ENCODE data around the gene DCP1A. TPM values are rescaled to one million over a fixed set of nuclear protein-coding genes. Genes with fewer than 3 reads are reported as not detected.

The DCP1A gene
- total RNA-seq, 1 donor from 2014 or later, result 33.8 TPM

GRCh38 chr3:53342353-53342752 is 5.0 kb downstream of the DCP1A start:
- Mint-ChIP-seq H3K27ac (peak overlapping the region; percentile 63), H3K4me1 (ENCODE audit: low read depth) (peaks cover 9% of the 10 kb centered on the region), H3K4me3 (ENCODE audit: low read depth) (no peak overlapping the region), H3K9me3 (ENCODE audit: low read depth) (no peaks in the 10 kb centered on the region), H3K27me3 (no peaks in the 10 kb centered on the region), H3K36me3 (ENCODE audit: insufficient read depth) (peaks cover 15% of the 10 kb centered on the region)
- DNase-seq (ENCODE audit: low spot score, unreplicated experiment), result no peak
- no peak for TF ChIP-seq CTCF (IDR thresholded peaks at IDR 0.05; ENCODE audit: unreplicated experiment)

- H3K4me1 Mint-ChIP-seq (ENCODE audit: low read depth), result no peaks in the 10 kb centered on the region
- H3K27ac Mint-ChIP-seq, result no peak overlapping the region
- no peak for TF ChIP-seq CTCF (IDR thresholded peaks at IDR 0.05; ENCODE audit: unreplicated experiment)
- no peak overlapping the region for H3K4me3 Mint-ChIP-seq (ENCODE audit: low read depth)
- H3K27me3 Mint-ChIP-seq, result no peaks in the 10 kb centered on the region
- no peaks in the 10 kb centered on the region for H3K9me3 Mint-ChIP-seq (ENCODE audit: low read depth)
- H3K36me3 Mint-ChIP-seq (ENCODE audit: insufficient read depth), result peaks cover 25% of the 10 kb centered on the region
- DNase-seq (ENCODE audit: low spot score, unreplicated experiment), result no peak
Observed at GRCh38 chr3:53337167-53337940, 10.0 kb downstream of the DCP1A start.

GRCh38 chr3:53334742-53335141 is 12.6 kb downstream of the DCP1A start:
- H3K4me1 Mint-ChIP-seq (ENCODE audit: low read depth), result no peaks in the 10 kb centered on the region
- no peak overlapping the region for H3K4me3 Mint-ChIP-seq (ENCODE audit: low read depth)
- DNase-seq (ENCODE audit: low spot score, unreplicated experiment), result no peak
- peaks cover 24% of the 10 kb centered on the region for H3K36me3 Mint-ChIP-seq (ENCODE audit: insufficient read depth)
- H3K9me3 Mint-ChIP-seq (ENCODE audit: low read depth), result no peaks in the 10 kb centered on the region
- H3K27me3 Mint-ChIP-seq, result no peaks in the 10 kb centered on the region
- H3K27ac Mint-ChIP-seq, result no peak overlapping the region
- no peak for TF ChIP-seq CTCF (IDR thresholded peaks at IDR 0.05; ENCODE audit: unreplicated experiment)

GRCh38 chr3:53331871-53332270 is 15.5 kb downstream of the DCP1A start:
- H3K9me3 Mint-ChIP-seq (ENCODE audit: low read depth), result no peaks in the 10 kb centered on the region
- no peak for TF ChIP-seq CTCF (IDR thresholded peaks at IDR 0.05; ENCODE audit: unreplicated experiment)
- DNase-seq (ENCODE audit: low spot score, unreplicated experiment), result no peak
- H3K4me3 Mint-ChIP-seq (ENCODE audit: low read depth), result no peak overlapping the region
- H3K36me3 Mint-ChIP-seq (ENCODE audit: insufficient read depth), result peaks cover 24% of the 10 kb centered on the region
- no peak overlapping the region for H3K27ac Mint-ChIP-seq
- peaks cover 9% of the 10 kb centered on the region for H3K4me1 Mint-ChIP-seq (ENCODE audit: low read depth)
- no peaks in the 10 kb centered on the region for H3K27me3 Mint-ChIP-seq

- DNase-seq (ENCODE audit: low spot score, unreplicated experiment), result no peak
- TF ChIP-seq CTCF (IDR thresholded peaks at IDR 0.05; ENCODE audit: unreplicated experiment), result no peak
- Mint-ChIP-seq H3K27ac (no peak overlapping the region), H3K4me3 (ENCODE audit: low read depth) (no peak overlapping the region), H3K4me1 (ENCODE audit: low read depth) (peaks cover 9% of the 10 kb centered on the region), H3K9me3 (ENCODE audit: low read depth) (no peaks in the 10 kb centered on the region), H3K36me3 (ENCODE audit: insufficient read depth) (peaks cover 24% of the 10 kb centered on the region), H3K27me3 (no peaks in the 10 kb centered on the region)
Observed at GRCh38 chr3:53329897-53330296, 17.4 kb downstream of the DCP1A start.

All from progenitor cell of endocrine pancreas (in vitro differentiated cells).